Activated T-cell treated with anti-CD3 and anti-CD28 coated beads for 48 hours (primary cell): ENCODE data around the gene MGME1.
A peak's percentile ranks its signal among the peaks of the same experiment; 100 is the strongest.

Experiments
- DNase-seq: peaks from one replicate; pipeline ENCODE4 v3.0.0-alpha.2; 2020; ENCODE audit warnings: low read depth

The MGME1 gene

GRCh38 chr20:17968366-17969277, at the start of gene MGME1, which contains the start of gene SNX5:
MGME1 (plus strand) TSS chr20:17969018; CDS start chr20:17969860, 842 bp downstream.
SNX5 (minus strand) TSS chr20:17968794; CDS start chr20:17968425, 369 bp downstream.
- DNase-seq: peak; percentile 99

- no peak for DNase-seq
Measured at GRCh38 chr20:17919149-17919548, 49.7 kb upstream of the MGME1 start.

GRCh38 chr20:17921774-17922173, 47.0 kb upstream of the MGME1 start:
- no peak for DNase-seq

GRCh38 chr20:17925141-17925939, 43.5 kb upstream of the MGME1 start:
- no peak for DNase-seq

- DNase-seq: no peak
Measured at GRCh38 chr20:17925940-17926300, 42.9 kb upstream of the MGME1 start.

GRCh38 chr20:17928211-17928611, 40.6 kb upstream of the MGME1 start:
- DNase-seq: no peak

- DNase-seq: no peak
Measured at GRCh38 chr20:17928633-17929311, 40.0 kb upstream of the MGME1 start.

- no peak for DNase-seq
Measured at GRCh38 chr20:17931513-17931912, 37.3 kb upstream of the MGME1 start.

GRCh38 chr20:17932396-17932795, 36.4 kb upstream of the MGME1 start:
- no peak for DNase-seq

GRCh38 chr20:17933121-17933520, 35.7 kb upstream of the MGME1 start:
- DNase-seq: no peak

- DNase-seq: no peak
Measured at GRCh38 chr20:17933711-17934110, 35.1 kb upstream of the MGME1 start.

- DNase-seq: no peak
Measured at GRCh38 chr20:17934141-17934862, 34.5 kb upstream of the MGME1 start.

GRCh38 chr20:17935186-17935585, 33.6 kb upstream of the MGME1 start:
- no peak for DNase-seq

GRCh38 chr20:17935761-17936160, 33.1 kb upstream of the MGME1 start:
- no peak for DNase-seq

- DNase-seq: no peak
Measured at GRCh38 chr20:17936286-17936760, 32.5 kb upstream of the MGME1 start.

- DNase-seq: no peak
Measured at GRCh38 chr20:17936761-17937732, 31.8 kb upstream of the MGME1 start.

- peak; percentile 29 for DNase-seq
Measured at GRCh38 chr20:17938871-17939619, 29.8 kb upstream of the MGME1 start.

GRCh38 chr20:17939622-17940223, 29.1 kb upstream of the MGME1 start:
- no peak for DNase-seq
